Stimulated activated naive CD4-positive, alpha-beta T cell treated with Interleukin-2 at 50 U/mL for 16 hours (primary cell): ENCODE measurements around the gene VPS8.

Experiments
- DNase-seq: peaks from one replicate; lab custom pipeline; 2025; lab: John Stamatoyannopoulos, UW

Gene VPS8

DNA sequence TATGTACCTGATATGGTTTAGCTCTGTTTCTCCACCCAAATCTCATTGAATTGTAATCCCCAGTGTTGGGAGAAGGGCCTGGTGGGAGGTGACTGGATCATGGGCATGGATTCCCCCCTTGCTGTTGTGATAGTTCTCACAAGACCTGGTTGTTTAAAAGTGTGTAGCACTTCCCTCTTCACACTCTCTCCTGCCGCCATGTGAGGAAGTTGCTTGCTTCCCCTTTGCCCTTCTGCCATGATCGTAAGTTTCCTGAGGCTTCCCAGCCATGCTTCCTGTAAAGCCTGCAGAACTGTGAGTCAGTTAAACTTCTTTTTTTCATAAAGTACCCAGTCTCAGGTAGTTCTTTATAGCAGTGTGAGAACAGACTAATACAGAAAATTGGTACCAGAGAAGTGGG, 247.8 kb downstream of the VPS8 start:
- DNase-seq = no peak

DNA sequence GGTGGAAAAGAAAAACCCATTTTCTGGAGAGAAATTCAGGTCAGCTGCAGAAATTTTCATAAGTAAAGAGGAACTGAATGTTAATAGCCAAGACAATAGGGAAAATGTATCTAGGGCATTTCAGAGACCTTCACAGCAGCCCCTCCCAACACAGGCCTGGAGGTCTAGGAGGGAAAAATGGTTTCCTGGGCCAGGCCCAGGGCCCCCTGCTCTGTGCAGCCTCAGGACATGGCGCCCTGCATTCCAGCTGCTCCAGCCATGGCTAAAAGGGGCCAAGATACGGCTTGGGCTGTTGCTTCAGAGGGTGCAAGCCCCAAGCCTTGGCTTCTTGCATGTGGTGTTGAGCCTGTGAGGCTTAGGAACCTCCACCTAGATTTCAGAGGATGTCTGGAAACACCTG, 248.7 kb downstream of the VPS8 start:
- DNase-seq = no peak

- no peak for DNase-seq
These were observed 250.2 kb downstream of the VPS8 start for GRCh38 chr3:185062191-185062590.

DNA sequence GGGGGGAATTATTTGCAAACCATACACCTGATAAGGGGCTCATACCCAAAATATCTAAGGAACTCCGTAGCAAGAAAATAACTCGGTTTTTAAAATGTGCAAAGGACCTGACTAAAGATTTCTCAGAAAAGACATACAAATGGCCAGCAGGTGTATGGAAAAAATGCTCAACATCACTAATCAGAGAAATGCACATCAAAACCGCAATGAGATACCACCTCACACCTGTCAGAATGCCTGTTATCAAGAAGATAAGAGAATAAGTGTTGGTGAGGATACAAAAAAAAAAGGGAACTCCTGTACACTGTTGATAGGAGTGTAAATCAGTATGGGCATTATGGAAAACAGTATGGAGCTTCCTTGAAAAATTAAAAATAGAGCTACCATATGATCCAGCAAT, 251.5 kb downstream of the VPS8 start:
- no peak for DNase-seq

DNA sequence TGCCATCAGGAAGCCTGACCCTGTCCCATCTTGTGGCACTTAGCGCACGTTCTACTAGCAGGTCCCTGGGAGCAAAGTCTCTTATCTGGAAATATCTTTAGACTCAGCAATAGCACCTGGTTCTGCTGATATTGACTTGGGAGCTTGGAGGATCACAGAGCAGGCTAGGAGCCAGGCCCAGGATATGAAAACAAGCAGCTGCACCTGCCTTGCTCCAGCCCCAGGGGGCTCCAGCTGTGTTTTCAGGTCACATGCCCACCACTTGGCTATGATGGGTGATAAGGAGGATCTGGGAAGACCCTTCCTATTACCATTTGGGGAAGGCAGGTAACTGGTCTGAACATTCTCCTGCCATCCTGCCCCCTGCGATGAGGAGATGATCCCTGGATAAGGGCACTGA, 253.1 kb downstream of the VPS8 start:
- DNase-seq = no peak

DNA sequence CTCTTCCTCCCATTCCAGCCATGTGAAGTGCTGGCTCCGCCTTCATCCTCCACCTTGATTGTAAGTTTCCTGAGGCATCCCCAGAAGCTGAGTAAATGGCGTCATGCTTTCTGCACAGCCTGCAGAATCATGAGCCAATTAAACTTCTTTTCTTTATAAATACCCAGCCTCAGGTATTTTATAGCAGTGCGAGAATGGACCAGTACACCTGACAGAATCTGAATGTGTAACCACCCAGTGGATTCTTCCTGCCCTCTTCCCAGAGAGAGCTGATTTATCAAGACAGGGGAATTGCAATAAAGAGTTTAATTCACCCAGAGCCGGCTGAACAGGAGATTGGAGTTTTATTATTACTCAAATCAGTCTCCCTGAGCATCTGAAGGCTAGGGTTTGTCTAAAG, 254.3 kb downstream of the VPS8 start:
- no peak for DNase-seq

DNA sequence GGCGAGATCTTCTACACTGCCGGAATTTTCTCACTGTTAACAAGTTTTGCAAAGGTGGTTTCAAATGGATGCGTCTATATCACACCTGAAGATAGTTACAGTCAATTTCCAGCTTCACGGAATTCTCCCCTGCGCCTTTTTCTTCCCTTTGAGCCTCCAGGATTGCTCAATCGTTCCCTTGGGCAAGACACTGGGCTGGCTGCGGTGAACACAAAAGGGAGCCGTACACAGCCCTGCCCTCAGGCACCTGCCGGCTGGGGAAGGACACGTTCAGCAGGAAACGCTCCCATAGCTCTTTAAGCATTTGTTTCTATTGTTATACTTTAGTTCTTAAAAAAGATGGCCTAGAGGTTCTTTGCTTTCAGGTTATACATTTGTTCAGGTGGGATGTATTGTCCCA, 255.2 kb downstream of the VPS8 start:
- no peak for DNase-seq

- DNase-seq = no peak
These were observed 257.4 kb downstream of the VPS8 start for GRCh38 chr3:185069037-185070030.

DNA sequence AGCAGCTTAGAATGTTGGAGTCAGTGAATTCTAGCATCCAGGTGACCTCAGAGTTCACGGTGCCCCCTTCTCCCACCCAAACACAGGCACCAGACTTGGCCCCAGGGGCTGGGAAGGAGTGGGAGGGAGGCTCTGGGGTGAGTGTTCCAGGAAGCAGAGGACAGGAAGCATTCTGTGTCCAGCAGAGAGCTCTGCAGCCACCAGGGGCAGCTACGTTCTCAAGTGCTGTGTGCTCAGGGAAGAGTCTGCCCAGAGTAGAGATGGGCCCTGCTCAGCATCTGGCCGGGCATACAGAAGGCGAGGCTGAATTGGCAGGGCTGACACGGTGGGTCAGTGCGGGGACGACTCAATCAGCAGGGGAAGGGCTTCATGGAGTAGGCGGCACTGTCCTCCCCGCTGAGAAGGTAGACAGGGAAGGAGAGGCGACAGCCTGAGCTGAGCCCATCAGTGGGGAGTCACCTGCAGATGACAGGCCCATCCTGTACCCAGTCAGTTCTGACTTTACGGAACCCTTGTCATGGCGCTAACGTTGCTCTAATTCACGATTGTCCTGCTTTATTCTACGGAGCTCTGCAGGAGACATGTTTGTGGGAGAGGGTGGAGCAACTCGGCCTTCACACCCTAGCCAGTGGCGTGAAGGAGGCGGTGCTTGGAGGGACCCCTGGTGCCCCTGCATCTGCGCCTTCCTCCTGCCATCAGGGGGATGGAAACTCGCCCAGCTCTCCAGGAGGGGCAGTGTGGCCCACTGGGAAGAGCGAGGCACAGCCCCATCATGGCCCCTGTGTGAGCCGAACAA, 258.7 kb downstream of the VPS8 start:
- no peak for DNase-seq

DNA sequence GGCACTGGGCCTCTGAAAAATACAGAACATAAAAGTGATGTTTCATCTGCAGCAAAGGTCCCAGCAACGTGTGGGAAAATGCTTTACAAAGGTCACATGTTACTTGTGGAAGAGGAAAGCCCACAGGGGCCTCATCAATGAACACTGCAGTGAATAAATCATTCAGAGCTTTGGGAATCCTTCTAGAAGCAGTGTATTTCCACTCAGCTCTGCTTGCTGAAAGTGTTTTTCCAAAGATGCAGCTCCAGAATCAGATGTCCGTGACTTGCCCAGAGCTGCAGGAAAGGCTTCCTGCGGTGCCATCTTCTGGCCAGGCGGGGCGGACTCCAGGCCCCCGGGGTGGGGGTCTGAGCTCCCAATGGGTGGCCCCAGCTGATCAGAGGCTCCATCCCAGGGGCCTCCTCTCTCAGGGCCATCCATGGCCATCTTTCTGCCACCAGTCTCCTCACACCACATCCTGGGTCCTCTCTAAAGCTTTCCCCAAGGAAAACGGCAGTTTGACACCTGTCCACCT, 259.4 kb downstream of the VPS8 start:
- DNase-seq = no peak

- DNase-seq = no peak
These were observed 263.6 kb downstream of the VPS8 start for GRCh38 chr3:185075547-185075946.

DNA sequence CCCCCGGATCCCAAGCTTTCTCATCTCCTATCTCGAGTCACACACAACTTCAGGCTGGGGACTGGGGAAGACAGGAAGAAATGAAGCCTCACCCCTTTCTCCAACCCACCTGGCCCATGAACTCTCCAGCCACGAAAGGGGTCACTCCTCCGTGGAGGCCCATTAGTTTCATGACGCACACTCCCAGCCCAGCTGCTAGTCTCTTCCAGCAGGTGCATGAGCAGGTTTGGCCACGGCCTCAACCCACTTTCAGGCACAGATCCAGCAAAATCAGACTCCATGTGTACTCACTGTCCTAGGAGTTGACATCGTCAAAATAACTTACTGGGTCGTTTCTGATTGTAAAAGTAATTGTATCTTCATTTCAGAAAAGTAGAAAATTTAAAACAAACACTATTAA, 264.3 kb downstream of the VPS8 start:
- DNase-seq = no peak

- DNase-seq = no peak
These were observed 267.7 kb downstream of the VPS8 start for GRCh38 chr3:185079625-185080024.

DNA sequence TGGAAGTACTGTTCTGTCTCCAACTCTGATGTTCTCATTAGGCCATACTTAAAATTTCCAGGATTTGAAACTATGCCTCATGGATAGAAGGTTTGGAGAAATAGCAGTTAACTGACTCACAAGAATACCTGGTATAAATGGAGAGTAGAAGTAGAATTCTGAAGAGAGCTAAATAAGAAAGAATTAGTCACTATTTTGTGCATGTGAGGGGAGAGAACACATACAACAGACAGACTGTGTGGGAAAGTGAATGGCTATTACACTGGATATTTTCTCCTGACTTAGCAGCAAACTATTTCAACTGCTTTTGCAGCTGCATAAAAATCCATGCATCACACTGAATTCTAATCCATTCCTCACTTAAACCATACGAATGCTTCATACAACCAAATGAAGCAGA, 269.6 kb downstream of the VPS8 start:
- DNase-seq = no peak

GRCh38 chr3:185082149-185082548, 270.2 kb downstream of the VPS8 start:
- no peak for DNase-seq

DNA sequence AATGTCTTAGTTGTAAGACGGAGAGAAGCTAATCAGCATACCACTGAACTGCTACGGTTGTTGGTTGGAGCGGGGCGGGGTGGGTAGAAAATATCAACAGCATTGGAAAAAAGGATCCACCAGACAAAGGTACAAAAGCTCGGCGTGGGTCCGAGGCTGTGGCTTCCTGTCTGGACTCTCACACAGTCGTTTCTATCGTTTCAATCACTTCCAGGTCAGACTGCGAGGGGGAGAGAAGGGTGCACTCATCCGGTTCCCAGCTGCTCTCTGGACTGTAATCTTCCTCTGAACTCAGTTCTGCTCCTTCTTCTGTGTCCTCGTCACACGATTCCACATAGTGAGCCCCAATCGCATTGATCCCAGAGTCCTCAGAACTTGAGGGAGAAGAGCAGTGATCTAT, 270.9 kb downstream of the VPS8 start:
- DNase-seq = no peak

DNA sequence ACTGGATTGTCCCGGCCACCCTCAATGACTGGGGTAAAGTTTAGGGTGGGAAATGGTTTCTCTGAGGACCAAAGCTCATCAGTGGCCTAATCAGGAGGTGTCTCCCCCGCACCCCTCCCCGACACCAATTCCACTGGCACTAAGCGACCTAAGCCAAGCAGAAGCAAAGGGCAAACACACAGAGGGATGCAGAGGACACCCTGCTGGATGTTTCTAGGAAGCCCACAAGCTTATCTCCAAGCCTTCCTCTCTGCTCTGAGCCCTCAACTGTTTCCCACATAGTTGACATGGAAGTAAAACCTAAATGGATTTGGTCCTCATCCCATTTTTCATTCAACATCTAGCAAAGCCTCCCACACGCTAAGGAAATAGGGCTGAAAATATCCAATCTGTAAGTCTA, 272.4 kb downstream of the VPS8 start:
- DNase-seq = no peak

DNA sequence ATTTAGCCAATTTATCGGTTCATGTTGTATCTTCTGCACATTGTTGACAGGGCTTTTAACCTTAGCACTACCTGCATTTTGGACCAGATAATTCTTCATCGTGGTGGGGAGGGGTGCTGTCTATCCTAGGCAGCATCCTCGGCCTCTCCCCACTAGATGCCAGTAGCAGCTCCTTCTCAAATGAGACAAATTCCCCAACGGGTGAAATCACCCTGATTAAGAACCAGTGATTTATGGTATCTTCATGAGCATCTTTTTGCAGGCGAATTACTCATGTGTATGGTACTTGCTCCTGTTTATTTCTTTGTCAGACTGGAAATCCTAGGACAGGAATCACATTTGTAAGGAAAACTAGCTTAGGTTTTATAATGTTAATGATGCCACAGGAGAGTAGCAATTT, 272.9 kb downstream of the VPS8 start:
- DNase-seq = no peak

DNA sequence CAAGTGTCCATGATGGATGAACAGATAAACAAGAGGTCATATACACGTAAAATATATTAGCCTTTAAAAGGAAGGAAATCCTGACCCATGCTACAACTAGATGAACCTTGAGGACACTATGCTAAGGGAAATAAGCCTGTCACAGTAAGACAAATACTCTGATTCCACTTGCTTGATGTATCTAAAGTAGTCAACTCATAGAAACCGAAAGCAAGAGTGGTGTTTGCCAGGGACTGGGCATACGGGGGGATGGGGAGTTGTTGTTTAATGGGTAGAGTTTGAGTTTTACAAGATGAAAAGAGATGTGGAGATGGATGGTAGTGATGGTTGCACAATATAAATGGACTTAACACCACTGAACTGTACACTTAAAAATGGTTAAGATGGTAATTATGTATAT, 275.5 kb downstream of the VPS8 start:
- DNase-seq = no peak

GRCh38 chr3:185089343-185089742, 277.4 kb downstream of the VPS8 start:
- no peak for DNase-seq

DNA sequence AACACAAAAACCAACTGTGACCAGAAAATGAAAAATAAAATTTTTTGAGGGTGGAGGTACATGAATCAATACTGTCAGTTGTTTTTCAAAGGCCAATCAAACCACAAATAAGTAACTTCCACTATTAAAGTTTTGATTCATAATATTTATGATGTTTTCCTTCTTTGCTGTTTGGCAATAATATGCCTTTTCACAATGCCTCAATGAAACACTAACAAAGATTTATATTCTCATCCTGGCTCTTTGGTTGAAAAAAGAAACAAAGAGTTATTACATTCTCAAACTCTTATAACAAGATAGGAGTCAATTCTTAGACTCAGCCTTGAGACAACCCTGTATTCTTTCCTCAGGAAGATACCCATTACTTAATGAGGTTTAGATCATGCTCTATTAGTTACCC, 277.8 kb downstream of the VPS8 start:
- no peak for DNase-seq

DNA sequence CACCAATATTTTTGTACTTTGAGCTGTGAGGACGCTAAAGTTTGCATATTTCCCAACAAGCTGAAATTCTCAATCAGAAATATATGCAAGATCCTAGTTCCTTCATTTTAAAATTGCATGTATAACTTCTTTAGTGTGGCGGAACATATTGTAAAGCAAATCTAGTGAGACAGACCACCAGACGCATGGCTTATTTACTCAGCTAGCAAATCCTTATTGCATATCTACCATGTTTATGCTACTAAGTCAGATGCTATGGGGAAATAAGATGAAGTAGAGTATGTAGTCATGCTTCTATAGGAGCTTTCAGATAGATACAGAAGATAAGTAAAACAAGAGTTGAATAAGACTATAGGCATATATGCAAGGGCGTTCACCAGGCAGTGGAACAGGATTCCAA, 278.8 kb downstream of the VPS8 start:
- DNase-seq = no peak

- DNase-seq = no peak
These were observed 281.1 kb downstream of the VPS8 start for GRCh38 chr3:185093116-185093515.
